Kidney (tissue), 14 donors: ENCODE measurements around the gene SUCLG1. TPM values are rescaled to one million over a fixed set of nuclear protein-coding genes. Genes with fewer than 3 reads are reported as not detected.

ENCODE experiments used
- DNase-seq, 5 donors: peaks; one replicate each; pipeline ENCODE4 v3.0.0-alpha.2; 2013 to 2020
- FAIRE-seq: peaks from 2 replicates; lab custom pipeline; 2012; peaks lifted over from hg19 to GRCh38; lab: Jason Lieb, UNC
- H3K27ac ChIP-seq, 2 donors: one replicate each; pipeline ENCODE4 v1.7.0; 2013; ENCODE audit warnings: low read depth in 2 of 2, low read length in 2 of 2, inconsistent platforms in 1 of 2
- H3K27me3 ChIP-seq: one replicate; pipeline ENCODE4 v1.7.1; 2013; ENCODE audit warnings: low read length, inconsistent platforms; ENCODE audit not compliant: control insufficient read depth, insufficient read depth
- H3K36me3 ChIP-seq, 3 donors: one replicate each; pipeline versions ENCODE4 v1.7.0 to v1.7.1; 2013; ENCODE audit warnings: low read length in 3 of 3, control low read depth in 1 of 3, inconsistent platforms in 1 of 3; ENCODE audit not compliant: insufficient read depth in 3 of 3, control insufficient read depth in 2 of 3
- H3K4me1 ChIP-seq, 3 donors: one replicate each; pipeline versions ENCODE4 v1.7.0 to v1.7.1; 2013; ENCODE audit warnings: low read length in 3 of 3, inconsistent platforms in 1 of 3, low read depth in 1 of 3; ENCODE audit not compliant: control insufficient read depth in 2 of 3, insufficient read depth in 2 of 3
- H3K4me3 ChIP-seq, 3 donors: one replicate each; pipeline versions ENCODE4 v1.7.0 to v1.8.1; 2013; ENCODE audit warnings: low read length in 3 of 3, control low read depth in 1 of 3, inconsistent platforms in 1 of 3
- H3K9ac ChIP-seq, 3 donors: one replicate each; pipeline versions ENCODE4 v1.7.0 to v1.7.1; 2013; ENCODE audit warnings: low read length in 3 of 3, control low read depth in 1 of 3, inconsistent platforms in 1 of 3
- H3K9me3 ChIP-seq, 3 donors: one replicate each; pipeline versions ENCODE4 v1.7.0 to v1.7.1; 2013; ENCODE audit warnings: low read length in 3 of 3, control low read depth in 1 of 3, inconsistent platforms in 1 of 3; ENCODE audit not compliant: control insufficient read depth in 2 of 3, insufficient read depth in 1 of 3
- intact Hi-C: fragments of 100-400 bp; cut with DNase I; formaldehyde crosslinking; loops from one replicate; pipeline ENCODE4 v1.11.1; 2022
- polyA plus RNA-seq: library from polyadenylated mRNA; stranded (reverse); fragments of 350-450 nt; fragmentation: Illumina TruSeq; extraction: RNeasy Lipid Tissue Mini Kit (QIAGEN cat#74804); gene quantifications from one replicate; pipeline ENCODE4 v1.2.3, GENCODE V29; 2014; ENCODE audit warnings: low read depth, low replicate concordance; ENCODE audit not compliant: insufficient read depth
- total RNA-seq: library from RNA; stranded (reverse); fragmentation: NEBNext Ultra II Directional; extraction: Animal tissue kit (Norgen Biotek cat#: 25700); gene quantifications from one replicate; pipeline ENCODE4 v1.2.1, GENCODE V29; 2021
- TF ChIP-seq, protein P1 (sequence below): IDR thresholded peaks from 3 replicates; pipeline ENCODE4 v1.5.1; 2012; ENCODE audit warnings: mild to moderate bottlenecking, moderate library complexity, borderline replicate concordance; ENCODE audit not compliant: insufficient read depth; ENCODE audit errors: extremely low read depth
- donor health status: control.
- donor health status: control.
- donor health status: control.
- donor health status: control.
- donor health status: control.
- donor health status: DM: yes; HTN: yes; CAD: no.
- donor health status: Normal renal cell carcinoma (clear cell type).

SUCLG1 gene
- total and polyA plus RNA-seq, 2 donors from 2014 or later = 89.6 to 789 TPM

DNA sequence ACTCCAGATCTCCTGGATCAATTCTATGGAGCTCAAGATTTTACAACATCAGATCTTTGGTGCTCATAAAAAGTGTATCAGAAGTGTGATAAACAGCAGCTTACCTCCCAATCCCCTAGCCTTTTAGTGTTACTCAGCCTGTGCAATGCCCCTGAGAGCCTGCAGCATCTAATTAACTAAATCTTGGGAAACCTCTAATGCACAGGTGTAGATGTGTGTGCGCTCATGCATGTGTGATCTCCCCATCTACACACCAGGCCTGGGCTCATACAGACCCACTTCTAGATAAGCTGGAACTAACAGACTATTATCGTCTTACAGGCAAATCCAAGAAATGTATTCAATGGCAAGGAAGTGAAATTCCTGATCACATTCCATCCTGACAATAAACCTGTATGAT lies 7.5 kb downstream of the SUCLG1 start:
- Histone ChIP-seq H3K36me3 (no peaks in the 10 kb centered on the region), H3K27ac (no peak overlapping the region), H3K4me3 (no peak overlapping the region), H3K27me3 (no peaks in the 10 kb centered on the region), H3K9me3 (no peaks in the 10 kb centered on the region), H3K9ac (no peak overlapping the region), H3K4me1 (peaks cover 0 to 17% (median 15%) of the 10 kb centered on the region in 3 donors)
- TF ChIP-seq, protein P1, sequence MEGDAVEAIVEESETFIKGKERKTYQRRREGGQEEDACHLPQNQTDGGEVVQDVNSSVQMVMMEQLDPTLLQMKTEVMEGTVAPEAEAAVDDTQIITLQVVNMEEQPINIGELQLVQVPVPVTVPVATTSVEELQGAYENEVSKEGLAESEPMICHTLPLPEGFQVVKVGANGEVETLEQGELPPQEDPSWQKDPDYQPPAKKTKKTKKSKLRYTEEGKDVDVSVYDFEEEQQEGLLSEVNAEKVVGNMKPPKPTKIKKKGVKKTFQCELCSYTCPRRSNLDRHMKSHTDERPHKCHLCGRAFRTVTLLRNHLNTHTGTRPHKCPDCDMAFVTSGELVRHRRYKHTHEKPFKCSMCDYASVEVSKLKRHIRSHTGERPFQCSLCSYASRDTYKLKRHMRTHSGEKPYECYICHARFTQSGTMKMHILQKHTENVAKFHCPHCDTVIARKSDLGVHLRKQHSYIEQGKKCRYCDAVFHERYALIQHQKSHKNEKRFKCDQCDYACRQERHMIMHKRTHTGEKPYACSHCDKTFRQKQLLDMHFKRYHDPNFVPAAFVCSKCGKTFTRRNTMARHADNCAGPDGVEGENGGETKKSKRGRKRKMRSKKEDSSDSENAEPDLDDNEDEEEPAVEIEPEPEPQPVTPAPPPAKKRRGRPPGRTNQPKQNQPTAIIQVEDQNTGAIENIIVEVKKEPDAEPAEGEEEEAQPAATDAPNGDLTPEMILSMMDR = no peak
- no peak for FAIRE-seq
- DNase-seq = no peak
- intact Hi-C loops = no loop called here

DNA sequence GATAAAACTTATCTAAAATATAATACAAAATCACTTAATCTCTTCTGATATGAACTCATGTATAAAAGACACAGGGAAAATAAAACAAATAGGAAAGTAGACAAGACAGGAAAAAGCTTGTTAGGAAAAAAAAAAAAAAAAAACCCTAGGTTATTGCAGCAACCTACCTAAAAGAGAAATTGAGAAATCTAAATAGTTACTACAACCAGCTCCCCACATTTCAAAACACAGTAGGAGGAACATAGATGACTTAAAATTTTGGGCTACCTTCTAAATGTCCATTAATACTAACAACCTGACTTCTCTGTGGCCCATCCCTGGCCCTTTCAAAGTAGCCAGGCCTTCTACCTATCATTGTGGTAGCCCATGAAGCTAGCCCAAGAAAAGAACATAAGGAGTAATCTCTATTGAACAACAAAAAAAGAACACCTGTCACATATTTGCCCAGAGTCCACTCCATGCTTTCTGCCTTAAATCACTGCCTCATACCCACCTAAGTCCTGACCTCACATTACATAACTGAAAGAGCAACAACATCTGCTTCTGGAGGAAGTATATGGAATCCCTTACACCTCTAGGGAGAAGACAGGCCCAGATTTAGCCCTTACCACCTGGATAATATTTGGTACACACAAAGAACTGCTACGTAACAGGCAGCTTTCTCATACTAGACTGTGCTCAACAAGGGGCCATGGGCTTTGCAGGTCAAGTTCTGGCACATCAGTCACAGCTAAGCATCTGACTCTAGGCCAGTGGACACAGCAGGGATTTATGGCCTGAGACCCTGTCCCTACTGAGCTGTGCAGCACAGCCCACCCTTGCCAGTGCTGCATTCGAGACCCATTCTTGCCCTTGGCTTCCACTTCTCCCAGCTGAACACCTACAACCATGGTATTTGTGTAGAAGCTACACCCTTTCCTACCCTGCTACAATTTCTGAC lies 8.5 kb downstream of the SUCLG1 start:
- Histone ChIP-seq H3K9ac (no peak overlapping the region), H3K4me3 (peak overlapping the region in 2 of 3 donors; percentile 30 to 36), H3K4me1 (peaks cover 0 to 17% (median 15%) of the 10 kb centered on the region in 3 donors), H3K9me3 (no peaks in the 10 kb centered on the region), H3K27ac (peak overlapping the region in 1 of 2 donors; percentile 27), H3K36me3 (peaks cover 0 to 2% (median 0%) of the 10 kb centered on the region in 3 donors), H3K27me3 (no peaks in the 10 kb centered on the region)
- no peak for FAIRE-seq
- intact Hi-C loops = no loop called here
- TF ChIP-seq, protein P1 = no peak
- DNase-seq = no peak

- no peak overlapping the region for H3K4me3 ChIP-seq
- H3K27ac ChIP-seq = no peak overlapping the region
- peaks cover 0 to 17% (median 15%) of the 10 kb centered on the region in 3 donors for H3K4me1 ChIP-seq
- intact Hi-C loops = no loop called here
- H3K36me3 ChIP-seq = peaks cover 0 to 2% (median 0%) of the 10 kb centered on the region in 3 donors
- FAIRE-seq (no peak), DNase-seq (no peak)
- H3K27me3 ChIP-seq = no peaks in the 10 kb centered on the region
- TF ChIP-seq, protein P1 = no peak
- H3K9ac ChIP-seq = no peak overlapping the region
- H3K9me3 ChIP-seq = no peaks in the 10 kb centered on the region
Measured at GRCh38 chr2:84449711-84450110, 9.4 kb downstream of the SUCLG1 start.
